ENCODE results near the gene ZMYND11.
A peak's percentile ranks its signal among the peaks of the same experiment; 100 is the strongest.

ZMYND11 gene

DNA sequence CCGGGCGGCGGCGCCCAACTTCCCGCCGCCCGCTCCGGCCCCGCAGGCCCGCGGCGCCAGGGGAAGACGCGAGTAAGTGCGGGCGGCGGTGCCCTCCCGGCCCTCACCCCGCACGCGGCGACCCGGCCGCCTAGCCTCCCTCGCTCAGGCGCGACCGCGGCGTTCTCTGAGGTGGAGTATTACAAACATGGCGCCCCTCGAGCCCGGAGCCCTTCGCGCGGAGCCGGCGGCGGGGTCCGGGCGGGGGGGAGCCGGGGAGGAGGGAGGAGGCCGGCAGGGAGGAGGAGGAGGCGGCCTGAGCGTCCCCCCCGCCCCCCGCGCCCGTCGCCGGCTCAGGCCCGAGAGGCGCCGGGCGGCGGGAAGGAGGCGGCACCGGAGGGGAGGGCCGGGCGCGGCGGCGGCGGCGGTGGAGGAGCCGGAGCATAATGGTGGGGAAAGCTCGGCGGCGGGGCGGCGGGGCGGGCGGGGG lies at the start of gene ZMYND11:
Gene ZMYND11, plus strand, starts transcription at position 324 of the 469 bp plus-strand sequence. CDS start 44,558 bp downstream, outside the sequence.
- DNase-seq, result peak; percentile 78

DNA sequence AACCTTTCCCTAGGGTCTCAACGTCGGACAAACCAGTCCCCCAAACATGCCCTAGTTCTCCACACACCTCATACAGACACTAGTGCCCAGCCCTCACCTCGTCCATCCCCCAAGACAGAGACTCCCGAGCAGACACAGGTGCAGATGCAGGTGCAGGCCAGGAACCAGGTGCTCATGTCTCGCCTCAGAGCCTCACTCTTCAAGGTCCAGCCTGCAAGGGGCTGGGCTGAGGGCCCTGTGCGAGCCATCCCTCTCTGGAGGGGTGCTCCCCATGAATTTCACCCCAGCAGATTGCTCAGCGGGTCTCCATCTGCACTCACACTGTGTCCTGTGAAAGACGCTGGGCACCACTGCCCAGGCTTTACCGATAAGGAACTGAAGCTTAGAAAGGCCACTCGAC lies 49.2 kb upstream of the ZMYND11 start:
- no peak for DNase-seq

DNA sequence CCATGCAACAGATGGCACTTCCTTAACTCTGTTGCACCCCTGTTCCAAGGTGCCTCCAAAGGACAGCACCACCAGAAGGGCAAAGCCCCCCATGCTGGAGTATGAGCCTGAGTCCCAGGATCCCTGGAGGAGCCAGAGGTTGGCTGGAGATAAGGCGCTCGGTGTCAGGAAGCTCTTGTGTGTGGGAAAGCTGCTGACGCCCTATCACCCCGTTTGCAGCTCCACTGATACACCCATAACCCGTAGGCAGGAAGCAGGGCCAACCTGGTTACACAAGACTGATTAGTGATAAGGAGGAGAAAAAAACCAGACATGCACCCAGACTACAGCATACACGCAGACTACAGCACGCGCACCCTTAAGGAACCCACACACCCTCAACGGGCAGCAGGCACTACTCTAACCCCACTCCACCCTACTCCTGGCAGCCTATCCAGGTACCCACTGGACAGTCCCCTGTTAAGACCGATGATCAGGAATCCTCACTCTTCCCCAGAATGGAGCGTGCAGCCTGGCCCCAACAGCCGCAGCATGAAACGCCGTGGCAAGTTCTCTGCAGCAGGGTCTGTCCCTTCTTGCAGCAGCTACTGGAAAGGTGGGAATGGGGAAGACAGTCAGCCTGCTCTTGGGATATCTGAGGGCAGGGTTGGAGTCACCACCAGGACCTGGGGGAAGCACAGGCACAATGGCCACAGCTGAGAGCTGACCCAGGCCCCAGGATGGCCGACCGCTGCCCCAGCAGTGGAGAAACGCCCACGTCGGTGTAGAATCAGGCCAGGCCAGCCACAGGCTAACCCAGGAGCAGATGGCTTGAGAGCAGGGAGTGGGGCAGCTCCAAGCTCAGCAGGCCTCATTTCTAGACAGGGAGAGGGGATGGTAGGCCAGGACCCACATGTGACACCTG lies 47.8 kb upstream of the ZMYND11 start:
- no peak for DNase-seq

DNA sequence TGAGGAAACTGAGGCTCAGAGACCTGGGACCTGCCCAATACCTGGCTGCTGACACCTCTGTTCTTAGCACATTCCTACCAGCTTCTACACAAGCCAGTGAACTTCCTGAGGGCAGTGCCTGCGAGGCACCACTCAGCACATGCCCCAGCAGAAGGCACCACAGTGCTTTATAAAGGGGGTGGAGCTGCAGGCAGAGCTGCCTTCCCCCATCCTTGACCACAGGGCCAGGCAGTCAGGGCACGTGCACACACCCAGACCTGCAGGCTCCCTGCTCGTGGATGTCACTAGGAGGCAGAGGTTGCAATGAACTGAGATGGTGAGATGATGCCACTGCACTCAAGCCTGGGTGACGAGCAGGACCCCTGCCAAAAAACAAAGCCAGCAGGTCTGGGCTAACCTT lies 47.0 kb upstream of the ZMYND11 start:
- DNase-seq, result no peak

DNA sequence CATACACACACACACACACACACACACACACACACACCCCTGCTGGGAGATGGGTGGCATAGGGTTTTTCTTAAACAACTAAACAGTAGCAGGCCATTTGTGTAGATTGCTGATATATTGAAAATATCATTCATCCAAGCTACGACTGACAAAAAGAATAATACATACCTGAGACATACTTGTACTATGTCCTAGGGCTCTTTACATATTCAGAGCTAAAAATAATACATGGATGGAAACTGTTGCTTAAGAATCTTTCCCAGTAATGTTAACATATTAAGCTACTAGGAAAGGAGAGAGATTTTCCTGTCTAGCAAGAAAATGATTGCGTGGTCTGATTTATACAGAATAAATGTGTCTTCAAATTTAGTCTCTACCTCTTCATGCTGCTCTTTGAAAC lies 46.0 kb upstream of the ZMYND11 start:
- no peak for DNase-seq

DNA sequence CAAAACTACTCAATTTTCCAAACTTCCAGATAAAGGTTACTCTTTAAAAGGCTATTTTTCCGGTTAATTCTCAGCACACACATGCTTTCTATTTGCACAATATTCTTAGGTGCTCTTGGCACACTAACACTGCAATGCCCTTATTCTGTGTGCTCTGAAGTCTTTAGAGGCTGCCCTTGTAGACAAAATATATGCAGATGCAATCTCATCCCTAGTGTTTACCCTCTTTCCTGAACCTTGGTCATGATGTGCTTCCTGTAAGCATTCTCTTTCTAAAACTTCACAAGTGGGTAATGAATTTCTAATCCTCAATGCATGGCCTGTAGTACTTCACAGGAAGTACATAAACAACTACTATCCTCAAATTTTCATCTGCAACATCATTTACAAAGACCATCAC lies 45.1 kb upstream of the ZMYND11 start:
- no peak for DNase-seq

DNA sequence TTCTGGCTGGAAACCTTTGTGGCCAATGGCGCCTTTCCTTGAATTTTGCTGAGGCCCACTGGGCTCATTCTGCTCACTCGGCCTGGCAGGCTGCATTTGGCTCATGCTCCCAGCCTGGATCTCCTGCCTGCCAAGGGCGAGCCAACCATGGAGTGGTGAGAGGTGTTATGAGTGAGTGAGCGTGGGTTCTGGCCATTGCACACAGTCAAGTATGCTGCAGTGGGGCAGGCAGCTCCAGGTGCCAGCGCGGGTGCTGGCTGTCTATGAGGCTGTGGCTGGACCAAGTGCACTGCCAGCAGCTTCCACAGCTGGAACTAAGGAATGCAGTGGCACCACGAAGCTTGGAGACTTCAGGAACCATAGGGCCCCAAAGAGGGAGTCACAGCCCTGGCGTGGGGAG lies 43.9 kb upstream of the ZMYND11 start:
- DNase-seq, result no peak

DNA sequence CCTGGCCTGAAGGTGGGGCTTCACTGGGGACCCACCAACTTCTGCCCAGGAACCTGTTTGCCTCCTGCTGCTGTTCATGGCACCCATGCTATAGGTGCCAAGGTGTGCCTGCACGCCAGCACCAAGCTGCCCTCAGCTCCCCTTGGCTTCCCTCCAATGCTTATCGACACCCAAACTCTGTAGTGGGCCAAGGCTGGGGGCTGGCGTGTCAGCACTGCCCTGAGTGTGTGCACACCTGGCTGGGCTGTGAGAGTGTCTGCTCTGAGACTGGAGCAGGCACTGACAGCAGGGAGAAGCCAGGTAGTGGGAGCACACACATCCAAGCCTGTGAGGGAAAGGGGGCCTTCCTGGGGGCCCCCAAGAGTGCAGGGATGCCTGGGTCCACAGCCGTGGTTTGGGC lies 43.1 kb upstream of the ZMYND11 start:
- no peak for DNase-seq

DNA sequence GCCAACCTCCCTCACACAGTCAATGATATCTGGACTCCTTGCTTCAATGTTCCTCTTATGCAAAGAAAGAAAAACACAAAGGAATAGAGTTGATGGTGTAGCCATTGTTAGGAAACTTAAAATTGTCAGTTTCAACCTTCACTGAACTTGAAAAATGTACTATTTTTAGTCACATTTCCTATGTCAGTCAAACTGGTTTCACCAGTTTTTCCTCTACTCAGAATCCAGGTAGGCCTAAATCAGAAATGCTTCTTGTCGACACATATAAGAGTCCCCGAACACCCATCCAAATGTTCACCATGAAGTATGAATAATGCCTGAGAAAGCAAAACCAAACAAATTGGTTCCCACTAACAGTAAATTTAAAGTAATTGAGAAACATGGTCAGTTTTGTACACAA lies 42.4 kb upstream of the ZMYND11 start:
- DNase-seq, result no peak

DNA sequence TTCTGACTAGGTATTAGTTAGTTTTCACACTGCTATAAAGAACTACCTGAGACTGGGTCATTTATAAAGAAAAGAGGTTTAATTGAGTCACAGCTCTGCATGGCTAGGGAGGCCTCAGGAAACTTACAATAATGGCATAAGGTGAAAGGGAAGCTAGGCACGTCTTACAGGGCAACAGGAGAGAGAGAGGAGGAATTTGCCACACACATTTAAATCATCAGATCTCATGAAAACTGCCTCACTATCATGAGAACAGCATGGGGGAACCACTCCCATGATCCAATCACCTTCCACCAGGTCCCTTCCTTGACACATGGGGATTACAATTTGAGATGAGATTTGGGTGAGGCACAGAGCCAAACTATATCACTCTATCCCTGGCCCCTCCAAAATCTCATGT lies 40.6 kb upstream of the ZMYND11 start:
- no peak for DNase-seq

DNA sequence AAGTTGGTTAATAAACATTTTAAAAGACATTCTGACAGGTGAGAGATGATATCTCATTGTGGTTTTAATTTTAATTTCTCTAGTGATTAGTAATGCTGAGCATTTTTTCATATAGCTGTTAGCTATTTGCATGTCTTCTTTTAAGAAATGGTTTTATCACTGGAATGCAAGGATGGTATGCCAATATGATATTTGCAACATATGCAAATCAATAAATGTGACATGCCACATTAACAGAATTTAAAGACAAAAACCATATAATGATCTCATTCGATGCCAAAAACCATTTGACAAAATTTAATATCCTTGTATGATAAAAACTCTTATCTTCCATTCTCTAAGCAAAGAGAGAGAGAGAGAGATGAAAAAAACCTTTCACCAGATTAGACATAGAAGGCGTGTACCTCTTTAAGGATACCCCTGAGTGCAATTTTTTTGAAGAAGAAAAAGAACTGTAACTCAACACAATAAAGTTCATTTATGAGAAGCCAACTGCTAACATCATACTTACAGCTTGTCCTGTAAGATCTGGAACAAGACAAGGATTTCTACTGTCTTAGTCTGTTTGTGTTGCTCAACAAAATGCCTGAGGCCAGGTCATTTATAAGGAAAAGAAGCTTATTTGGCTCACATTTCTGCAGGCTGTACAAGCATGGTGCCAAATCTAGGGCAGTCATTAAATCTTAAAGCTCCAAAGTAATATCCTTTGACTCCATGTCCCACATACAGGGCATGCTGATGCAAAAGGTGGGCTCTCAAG lies 39.7 kb upstream of the ZMYND11 start:
- no peak for DNase-seq

DNA sequence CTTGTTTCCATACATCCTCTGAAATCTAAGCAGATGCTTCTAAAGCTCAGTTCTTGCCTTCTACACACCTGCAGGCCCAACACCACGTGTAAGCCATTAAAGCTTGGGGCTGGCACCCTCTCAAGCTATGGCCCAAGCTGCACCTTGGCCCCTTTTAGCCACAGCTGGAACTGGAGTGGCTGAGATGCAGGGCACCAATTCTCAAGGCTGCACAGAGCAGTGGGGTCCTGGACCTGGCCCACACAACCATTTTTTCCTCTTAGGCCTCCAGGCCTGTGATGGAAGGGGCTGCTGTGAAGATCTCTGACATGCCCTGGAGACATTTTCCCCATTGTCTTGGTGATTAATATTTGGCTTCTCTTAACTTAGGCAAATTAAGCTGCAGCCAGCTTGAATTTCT lies 38.8 kb upstream of the ZMYND11 start:
- no peak for DNase-seq

DNA sequence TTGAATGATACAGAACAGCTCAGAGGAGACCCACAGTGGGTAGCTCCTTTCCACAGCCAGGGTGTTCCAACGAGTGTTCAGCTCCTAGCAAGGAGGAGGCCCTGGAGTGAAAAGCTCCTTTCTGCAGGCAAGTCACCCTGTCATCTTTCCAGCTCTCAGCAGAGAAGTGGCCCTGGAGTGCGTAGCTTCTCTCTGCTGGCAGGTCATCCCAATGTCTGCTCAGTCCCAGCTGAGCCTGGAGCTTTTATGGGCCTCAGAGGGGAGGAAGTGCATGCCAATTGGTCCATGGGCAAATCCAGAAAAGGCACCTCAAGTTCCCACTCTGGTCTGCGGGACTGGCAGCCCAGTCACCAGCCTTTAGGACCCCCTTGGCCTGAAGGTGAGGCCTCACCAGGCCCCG lies 30.8 kb upstream of the ZMYND11 start:
- DNase-seq, result no peak

DNA sequence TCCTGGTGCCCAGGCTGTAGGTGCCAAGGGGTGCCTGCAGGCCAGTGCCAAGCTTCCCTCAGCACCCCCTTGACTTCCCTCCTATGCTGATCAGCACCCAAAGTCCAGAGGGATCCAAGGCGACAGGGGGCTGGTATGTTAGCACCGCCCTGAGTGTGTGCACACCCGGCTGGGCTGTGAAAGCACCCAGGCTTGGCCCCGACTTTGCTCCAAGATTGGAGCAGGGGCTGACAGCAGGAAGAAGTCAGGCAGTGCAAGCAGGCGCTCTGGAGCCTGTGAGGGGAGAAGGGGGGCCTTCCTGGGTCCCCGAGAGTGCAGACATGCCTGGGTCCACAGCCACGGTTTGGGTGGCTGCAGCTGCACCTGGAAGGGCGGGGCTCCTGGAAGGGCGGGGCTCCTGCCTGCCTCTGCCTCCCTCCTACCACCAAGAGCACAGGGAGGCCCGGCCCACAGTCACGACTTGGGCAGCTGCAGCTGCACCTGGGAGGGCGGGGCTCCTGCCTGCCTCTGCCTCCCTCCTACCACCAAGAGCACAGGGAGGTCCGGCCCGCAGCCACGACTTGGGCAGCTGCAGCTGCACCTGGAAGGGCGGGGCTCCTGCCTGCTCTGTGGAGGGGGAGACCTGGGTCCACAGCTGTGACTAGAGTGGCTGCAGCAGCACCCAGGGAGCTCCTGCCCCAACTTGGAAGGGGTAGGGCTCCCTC lies 30.2 kb upstream of the ZMYND11 start:
- DNase-seq, result no peak

DNA sequence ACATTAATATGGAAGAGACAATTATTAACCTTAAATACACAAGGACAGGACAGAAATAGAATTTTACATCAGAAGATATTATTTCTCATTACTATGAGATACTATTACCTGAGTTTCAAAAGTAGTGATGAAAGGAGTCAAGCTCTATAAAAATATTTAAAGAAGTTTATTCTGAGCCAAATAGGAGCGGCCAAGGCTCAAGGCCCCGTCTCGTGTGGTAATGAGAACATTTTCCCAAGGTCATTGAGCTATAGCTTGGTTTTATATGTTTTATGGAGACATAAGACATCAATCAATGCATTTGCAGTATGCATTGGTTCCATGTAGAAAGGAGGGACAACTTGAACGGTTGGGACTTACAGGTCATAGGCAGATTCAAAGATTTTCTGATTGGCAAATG lies 29.4 kb upstream of the ZMYND11 start:
- no peak for DNase-seq

DNA sequence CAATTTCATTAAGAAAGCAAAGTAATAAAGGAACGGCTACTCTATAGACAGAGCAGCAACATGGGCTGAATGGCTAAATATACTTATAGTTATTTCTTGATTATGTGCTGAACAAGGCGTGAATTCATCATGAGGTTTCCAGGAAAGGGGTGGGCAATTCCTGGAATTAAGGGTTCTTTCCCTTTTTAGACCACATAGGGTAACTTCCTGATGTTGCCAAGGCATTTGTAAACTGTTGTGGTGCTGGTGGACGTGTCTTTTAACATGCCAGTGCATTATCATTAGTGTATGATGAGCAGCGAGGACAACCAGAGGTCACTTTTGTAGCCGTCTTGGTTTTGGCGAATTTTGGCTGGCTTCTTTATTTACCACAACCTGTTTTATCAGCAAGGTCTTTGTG lies 28.5 kb upstream of the ZMYND11 start:
- DNase-seq, result no peak

DNA sequence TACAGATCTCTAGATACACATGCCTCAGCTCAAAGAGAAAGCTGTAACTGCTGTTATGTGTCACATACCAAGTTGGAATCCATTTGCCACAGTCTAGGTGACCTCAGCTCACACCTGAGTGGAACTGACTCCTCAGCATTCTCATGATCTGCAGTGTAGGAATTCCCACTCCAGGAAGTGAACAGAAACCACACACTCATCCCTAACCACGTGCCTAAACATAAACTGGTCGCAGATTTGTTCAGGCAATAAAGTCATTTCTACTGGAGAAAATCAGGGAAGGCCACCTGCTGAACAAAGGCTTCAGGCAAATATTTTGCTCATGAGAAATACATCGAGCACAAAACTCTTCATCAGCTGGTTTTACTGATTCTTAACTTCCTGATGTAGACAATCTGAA lies 23.0 kb upstream of the ZMYND11 start:
- DNase-seq, result no peak

DNA sequence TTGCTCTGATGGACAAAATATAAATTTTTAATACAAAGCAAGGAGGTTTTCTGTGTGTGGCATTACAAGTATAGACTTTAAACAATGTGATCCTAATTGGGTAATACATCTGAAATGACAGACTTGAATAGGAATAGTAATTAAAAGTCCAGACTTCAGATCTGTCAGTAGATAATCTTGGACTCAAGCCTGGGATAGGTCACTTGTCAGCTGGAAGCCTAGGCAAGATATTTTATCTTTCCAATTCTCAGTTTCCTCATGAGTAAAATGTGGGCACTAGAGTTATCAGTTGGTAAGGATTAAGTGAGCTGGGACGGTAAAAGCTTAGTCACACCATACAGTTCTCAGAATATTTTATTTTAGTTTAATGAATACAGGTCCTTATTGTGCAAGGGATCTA lies 10.4 kb upstream of the ZMYND11 start:
- no peak for DNase-seq

DNA sequence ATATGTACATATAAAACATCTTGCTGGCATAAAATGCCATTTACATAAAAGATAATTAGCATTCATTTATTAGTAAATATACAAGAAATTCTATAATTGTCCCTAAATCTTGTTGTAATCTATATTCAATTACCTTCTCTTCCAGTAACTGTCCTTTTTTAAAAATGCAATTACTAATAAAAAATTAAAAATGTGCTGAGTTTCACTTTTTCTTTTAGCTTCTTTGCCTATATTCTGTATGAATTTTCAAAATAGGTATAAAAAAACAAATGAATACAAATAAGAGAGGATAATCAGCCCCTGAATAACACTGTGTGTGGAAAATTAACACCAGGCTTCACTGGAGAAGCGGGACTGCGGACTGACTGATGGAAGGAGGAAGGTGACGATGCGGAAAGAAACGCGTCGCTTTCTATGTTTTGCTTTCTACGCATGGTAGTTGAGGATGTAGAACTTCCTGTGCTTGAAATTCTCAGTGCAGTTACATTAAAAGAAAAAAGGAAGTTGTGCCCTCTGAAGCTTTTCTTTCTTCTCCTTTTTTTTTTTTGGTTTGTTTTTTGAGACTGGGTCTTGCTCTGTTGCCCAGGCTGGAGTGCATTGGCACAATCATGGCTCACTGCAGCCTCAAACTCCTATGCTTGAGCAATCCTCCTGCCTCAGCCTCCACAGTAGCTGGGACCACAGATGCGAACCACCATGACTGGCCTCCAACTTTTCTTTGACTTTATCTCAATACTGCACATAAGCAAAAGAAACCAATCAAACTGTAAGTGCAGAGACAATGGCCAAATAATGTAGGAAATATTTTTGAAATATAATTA lies 7.4 kb upstream of the ZMYND11 start:
- DNase-seq, result no peak

DNA sequence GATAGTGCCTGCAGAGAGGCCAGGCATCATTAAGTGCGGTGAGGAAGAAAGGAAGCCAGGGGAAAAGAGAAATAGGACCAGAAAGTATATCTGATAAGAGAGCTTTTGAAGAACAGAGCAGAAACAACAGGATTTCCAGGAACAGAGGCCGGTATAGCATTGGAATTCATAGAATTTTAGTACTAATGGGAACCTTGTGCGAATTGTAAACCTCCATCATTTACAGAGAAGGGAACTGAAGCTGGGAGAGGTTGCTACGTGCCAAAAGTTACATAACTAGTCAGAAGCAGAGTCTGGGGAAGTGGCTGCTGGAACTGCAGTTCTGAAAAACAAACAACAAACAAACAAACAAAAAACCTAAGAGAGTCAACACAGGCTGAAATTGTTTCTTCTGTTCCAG lies 5.4 kb upstream of the ZMYND11 start:
- peak; percentile 15 for DNase-seq

DNA sequence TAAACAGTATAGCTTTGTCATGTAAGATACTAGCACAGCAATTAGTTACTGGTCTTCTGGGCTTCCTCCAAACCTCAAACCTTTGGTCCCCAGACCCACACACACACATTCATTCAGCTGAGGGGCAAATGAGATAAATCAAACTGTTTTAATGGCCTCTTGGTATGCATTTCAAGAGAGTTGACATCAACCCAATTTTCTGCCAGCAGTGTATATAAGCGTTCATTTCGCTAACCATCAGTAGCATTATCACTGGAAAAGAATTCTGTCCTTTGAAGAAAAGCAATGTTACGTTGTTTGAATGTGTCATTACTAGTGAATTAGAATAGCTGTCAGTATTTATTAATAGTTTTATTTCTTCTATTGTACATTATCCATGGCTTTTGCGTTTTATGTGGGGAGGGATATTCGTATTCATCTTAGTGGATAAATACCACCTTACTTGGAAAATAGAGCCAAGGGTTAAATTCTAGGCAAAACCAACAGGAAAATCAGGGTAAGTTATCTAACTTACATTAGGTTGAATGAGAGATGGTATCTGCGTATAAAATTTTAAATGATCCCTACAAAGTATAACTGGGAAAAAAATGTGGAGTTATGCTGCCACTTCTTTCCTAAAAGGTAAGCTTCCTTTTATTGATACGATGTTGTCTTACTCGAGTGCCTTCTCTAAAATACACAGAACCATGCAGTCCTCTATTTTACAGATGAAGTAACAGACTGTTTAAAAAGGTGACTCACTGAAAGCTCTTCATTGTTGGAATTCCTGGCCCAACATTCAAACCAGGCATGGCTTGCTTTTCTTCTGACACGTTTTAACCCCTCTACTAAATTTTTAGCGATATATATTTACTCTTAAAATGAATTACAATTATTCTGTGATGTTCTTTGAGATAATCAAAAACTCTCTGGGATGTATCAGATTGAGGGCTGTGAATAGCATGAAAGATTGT lies 2.0 kb upstream of the ZMYND11 start:
- no peak for DNase-seq

All from midbrain (tissue), 1 donor.